HepG2 (cell line): ENCODE data around the gene ENTREP3. TPM values are rescaled to one million over a fixed set of nuclear protein-coding genes. Genes with fewer than 3 reads are reported as not detected.

Experiments used
- FOXA3 ChIP-seq: IDR thresholded peaks from 2 replicates; pipeline ENCODE4 v1.6.1; 2016; ENCODE audit warnings: missing genetic modification reagents, missing compliant biosample characterization
- HNRNPK ChIP-seq: fragments of 200-400 bp; formaldehyde crosslinking; IDR thresholded peaks from 2 replicates; pipeline ENCODE4 v1.6.1; 2018; ENCODE audit warnings: low read length, low read depth, moderate library complexity, mild to moderate bottlenecking; ENCODE audit not compliant: poor library complexity, severe bottlenecking
- KDM6A ChIP-seq: IDR thresholded peaks from 2 replicates; pipeline ENCODE4 v1.6.1; 2016; ENCODE audit warnings: low read depth
- MTF1 ChIP-seq: sonication (generic); formaldehyde crosslinking; IDR thresholded peaks from 2 replicates; pipeline ENCODE4 v1.5.0; 2020; ENCODE audit warnings: missing genetic modification reagents
- POGZ ChIP-seq: sonication (generic); formaldehyde crosslinking; IDR thresholded peaks from 2 replicates; pipeline ENCODE4 v1.4.0; 2020; ENCODE audit warnings: mild to moderate bottlenecking, missing genetic modification reagents
- POLR2G ChIP-seq: fragments of 200-400 bp; formaldehyde crosslinking; IDR thresholded peaks from 2 replicates; pipeline ENCODE4 v1.6.1; 2018; ENCODE audit warnings: mild to moderate bottlenecking, low read depth, low read length, moderate library complexity
- SRF ChIP-seq: IDR thresholded peaks from 2 replicates; pipeline ENCODE4 v1.6.1; 2011; ENCODE audit warnings: mild to moderate bottlenecking, low read depth, low read length, moderate library complexity
- TEAD2 ChIP-seq: sonication (generic); formaldehyde crosslinking; IDR thresholded peaks from 2 replicates; pipeline ENCODE4 v1.9.0; 2021; ENCODE audit warnings: missing genetic modification reagents
- TOPORS ChIP-seq: sonication (generic); formaldehyde crosslinking; IDR thresholded peaks from 2 replicates; pipeline ENCODE4 v1.8.0; 2023; ENCODE audit warnings: mild to moderate bottlenecking, missing genetic modification reagents
- ZFP41 ChIP-seq: sonication (generic); formaldehyde crosslinking; IDR thresholded peaks from 2 replicates; pipeline ENCODE4 v1.4.0; 2020; ENCODE audit warnings: mild to moderate bottlenecking, missing genetic modification reagents, borderline replicate concordance
- ZNF121 ChIP-seq: sonication (generic); formaldehyde crosslinking; IDR thresholded peaks from 2 replicates; pipeline ENCODE4 v1.5.0; 2020; ENCODE audit warnings: mild to moderate bottlenecking, missing genetic modification reagents
- ZNF136 ChIP-seq: sonication (generic); formaldehyde crosslinking; IDR thresholded peaks from 2 replicates; pipeline ENCODE4 v1.8.1; 2022; ENCODE audit warnings: low read depth, mild to moderate bottlenecking, moderate library complexity, missing genetic modification reagents
- ZNF550 ChIP-seq: sonication (generic); formaldehyde crosslinking; IDR thresholded peaks from 2 replicates; pipeline ENCODE4 v1.4.0; 2020; ENCODE audit warnings: mild to moderate bottlenecking, missing genetic modification reagents, borderline replicate concordance
- ZNF644 ChIP-seq: IDR thresholded peaks from 2 replicates; pipeline ENCODE4 v1.6.1; 2016; ENCODE audit warnings: low read depth
- ZNF713 ChIP-seq: sonication (generic); formaldehyde crosslinking; IDR thresholded peaks from 2 replicates; pipeline ENCODE4 v1.4.0; 2020; ENCODE audit warnings: mild to moderate bottlenecking, missing genetic modification reagents
- polyA plus RNA-seq, 8 experiments: library from polyadenylated mRNA; depleted of rRNA in 3 of 8; stranded (reverse) in 7 of 8; unstranded in 1 of 8; fragments of >200 nt; fragmentation: Illumina TruSeq in 4 of 8; extraction: Trizol in 4 of 8; gene quantifications; 2 replicates each; pipeline versions ENCODE4 v1.2.1 to v1.2.3, GENCODE V29; 2011 to 2016; ENCODE audit warnings: low read depth in 4 of 8, missing spikeins in 1 of 8, mixed read lengths in 1 of 8; ENCODE audit not compliant: insufficient read depth in 1 of 8
- total RNA-seq, 5 experiments: library from RNA; depleted of rRNA; stranded (reverse); fragments of >200 nt; fragmentation: Illumina TruSeq; extraction: Trizol; gene quantifications; 2 replicates each; pipeline ENCODE4 v1.2.3, GENCODE V29; 2016; ENCODE audit warnings: low read depth in 1 of 5
- TF ChIP-seq, protein P1 (sequence below): sonication (generic); formaldehyde crosslinking; IDR thresholded peaks from 2 replicates; pipeline ENCODE4 v1.4.0; 2020; ENCODE audit warnings: missing genetic modification reagents, borderline replicate concordance
- TF ChIP-seq, protein P2 (sequence below): sonication (generic); formaldehyde crosslinking; IDR thresholded peaks from 2 replicates; pipeline ENCODE4 v1.5.1; 2020; ENCODE audit warnings: mild to moderate bottlenecking, missing genetic modification reagents, moderate library complexity
- TF ChIP-seq, protein P3 (sequence below): sonication (generic); formaldehyde crosslinking; IDR thresholded peaks from 2 replicates; pipeline ENCODE4 v1.4.0; 2020; ENCODE audit warnings: mild to moderate bottlenecking, missing genetic modification reagents

ENTREP3 gene
- total and polyA plus RNA-seq, 2 of the 13 experiments (the other 11 are each of a cell fraction or from before 2014, with no cell fraction given): 4.1 to 9.9 TPM

DNA sequence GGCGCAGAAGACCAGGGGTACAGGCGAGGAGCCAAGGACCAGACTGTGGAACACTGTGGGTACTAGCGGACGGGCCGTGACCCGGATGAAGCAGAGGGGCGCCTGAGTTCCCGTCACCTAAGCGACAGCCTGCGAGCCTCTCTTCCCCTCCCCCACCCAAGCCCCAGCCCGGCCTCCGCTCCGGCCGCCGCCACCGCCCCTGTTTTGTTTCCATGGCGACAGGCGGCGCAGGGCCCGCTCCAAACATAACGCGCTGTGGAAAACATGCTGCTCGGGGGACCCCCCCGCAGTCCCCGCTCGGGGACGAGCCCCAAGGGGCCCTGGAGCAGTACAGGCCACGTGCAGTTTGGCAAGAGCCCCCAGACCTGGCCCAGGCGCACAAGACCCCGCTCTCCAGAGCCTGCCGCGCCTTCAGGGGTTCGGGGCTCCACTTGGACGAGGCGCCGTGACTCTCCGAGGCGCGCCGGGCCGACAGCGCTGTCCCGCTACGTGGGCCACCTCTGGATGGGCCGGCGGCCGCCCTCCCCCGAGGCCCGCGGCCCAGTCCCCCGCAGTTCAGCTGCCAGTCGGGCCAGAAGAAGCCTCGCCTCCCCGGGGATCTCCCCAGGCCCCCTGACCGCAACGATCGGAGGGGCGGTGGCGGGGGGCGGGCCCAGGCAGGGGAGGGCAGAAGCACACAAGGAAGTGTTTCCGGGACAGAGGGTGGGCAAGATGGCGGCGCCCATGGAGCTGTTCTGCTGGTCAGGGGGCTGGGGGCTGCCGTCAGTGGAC, 46.6 kb downstream of the ENTREP3 start, which contains the start of gene MTX1 (continued):
- TF ChIP-seq, protein P1, sequence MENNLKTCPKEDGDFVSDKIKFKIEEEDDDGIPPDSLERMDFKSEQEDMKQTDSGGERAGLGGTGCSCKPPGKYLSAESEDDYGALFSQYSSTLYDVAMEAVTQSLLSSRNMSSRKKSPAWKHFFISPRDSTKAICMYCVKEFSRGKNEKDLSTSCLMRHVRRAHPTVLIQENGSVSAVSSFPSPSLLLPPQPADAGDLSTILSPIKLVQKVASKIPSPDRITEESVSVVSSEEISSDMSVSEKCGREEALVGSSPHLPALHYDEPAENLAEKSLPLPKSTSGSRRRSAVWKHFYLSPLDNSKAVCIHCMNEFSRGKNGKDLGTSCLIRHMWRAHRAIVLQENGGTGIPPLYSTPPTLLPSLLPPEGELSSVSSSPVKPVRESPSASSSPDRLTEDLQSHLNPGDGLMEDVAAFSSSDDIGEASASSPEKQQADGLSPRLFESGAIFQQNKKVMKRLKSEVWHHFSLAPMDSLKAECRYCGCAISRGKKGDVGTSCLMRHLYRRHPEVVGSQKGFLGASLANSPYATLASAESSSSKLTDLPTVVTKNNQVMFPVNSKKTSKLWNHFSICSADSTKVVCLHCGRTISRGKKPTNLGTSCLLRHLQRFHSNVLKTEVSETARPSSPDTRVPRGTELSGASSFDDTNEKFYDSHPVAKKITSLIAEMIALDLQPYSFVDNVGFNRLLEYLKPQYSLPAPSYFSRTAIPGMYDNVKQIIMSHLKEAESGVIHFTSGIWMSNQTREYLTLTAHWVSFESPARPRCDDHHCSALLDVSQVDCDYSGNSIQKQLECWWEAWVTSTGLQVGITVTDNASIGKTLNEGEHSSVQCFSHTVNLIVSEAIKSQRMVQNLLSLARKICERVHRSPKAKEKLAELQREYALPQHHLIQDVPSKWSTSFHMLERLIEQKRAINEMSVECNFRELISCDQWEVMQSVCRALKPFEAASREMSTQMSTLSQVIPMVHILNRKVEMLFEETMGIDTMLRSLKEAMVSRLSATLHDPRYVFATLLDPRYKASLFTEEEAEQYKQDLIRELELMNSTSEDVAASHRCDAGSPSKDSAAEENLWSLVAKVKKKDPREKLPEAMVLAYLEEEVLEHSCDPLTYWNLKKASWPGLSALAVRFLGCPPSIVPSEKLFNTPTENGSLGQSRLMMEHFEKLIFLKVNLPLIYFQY: no peak
- TF ChIP-seq, protein P2, sequence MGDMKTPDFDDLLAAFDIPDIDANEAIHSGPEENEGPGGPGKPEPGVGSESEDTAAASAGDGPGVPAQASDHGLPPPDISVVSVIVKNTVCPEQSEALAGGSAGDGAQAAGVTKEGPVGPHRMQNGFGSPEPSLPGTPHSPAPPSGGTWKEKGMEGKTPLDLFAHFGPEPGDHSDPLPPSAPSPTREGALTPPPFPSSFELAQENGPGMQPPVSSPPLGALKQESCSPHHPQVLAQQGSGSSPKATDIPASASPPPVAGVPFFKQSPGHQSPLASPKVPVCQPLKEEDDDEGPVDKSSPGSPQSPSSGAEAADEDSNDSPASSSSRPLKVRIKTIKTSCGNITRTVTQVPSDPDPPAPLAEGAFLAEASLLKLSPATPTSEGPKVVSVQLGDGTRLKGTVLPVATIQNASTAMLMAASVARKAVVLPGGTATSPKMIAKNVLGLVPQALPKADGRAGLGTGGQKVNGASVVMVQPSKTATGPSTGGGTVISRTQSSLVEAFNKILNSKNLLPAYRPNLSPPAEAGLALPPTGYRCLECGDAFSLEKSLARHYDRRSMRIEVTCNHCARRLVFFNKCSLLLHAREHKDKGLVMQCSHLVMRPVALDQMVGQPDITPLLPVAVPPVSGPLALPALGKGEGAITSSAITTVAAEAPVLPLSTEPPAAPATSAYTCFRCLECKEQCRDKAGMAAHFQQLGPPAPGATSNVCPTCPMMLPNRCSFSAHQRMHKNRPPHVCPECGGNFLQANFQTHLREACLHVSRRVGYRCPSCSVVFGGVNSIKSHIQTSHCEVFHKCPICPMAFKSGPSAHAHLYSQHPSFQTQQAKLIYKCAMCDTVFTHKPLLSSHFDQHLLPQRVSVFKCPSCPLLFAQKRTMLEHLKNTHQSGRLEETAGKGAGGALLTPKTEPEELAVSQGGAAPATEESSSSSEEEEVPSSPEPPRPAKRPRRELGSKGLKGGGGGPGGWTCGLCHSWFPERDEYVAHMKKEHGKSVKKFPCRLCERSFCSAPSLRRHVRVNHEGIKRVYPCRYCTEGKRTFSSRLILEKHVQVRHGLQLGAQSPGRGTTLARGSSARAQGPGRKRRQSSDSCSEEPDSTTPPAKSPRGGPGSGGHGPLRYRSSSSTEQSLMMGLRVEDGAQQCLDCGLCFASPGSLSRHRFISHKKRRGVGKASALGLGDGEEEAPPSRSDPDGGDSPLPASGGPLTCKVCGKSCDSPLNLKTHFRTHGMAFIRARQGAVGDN (CRISPR knock-in tag): peak; percentile 80
- TF ChIP-seq FOXA3 (no peak), ZNF713 (no peak), ZNF136 (CRISPR knock-in tag) (no peak), KDM6A (CRISPR knock-in tag) (no peak), ZNF550 (CRISPR knock-in tag) (no peak), TEAD2 (CRISPR knock-in tag) (no peak), TOPORS (CRISPR knock-in tag) (no peak), ZNF644 (CRISPR knock-in tag) (no peak), ZFP41 (CRISPR knock-in tag) (no peak), SRF (0 out of 2 replicates have a peak, but pooled peaks have one; percentile 33), POLR2G (peak; percentile 72), MTF1 (CRISPR knock-in tag) (no peak), ZNF121 (no peak), HNRNPK (peak; percentile 77), POGZ (CRISPR knock-in tag) (no peak)
- TF ChIP-seq, protein P3, sequence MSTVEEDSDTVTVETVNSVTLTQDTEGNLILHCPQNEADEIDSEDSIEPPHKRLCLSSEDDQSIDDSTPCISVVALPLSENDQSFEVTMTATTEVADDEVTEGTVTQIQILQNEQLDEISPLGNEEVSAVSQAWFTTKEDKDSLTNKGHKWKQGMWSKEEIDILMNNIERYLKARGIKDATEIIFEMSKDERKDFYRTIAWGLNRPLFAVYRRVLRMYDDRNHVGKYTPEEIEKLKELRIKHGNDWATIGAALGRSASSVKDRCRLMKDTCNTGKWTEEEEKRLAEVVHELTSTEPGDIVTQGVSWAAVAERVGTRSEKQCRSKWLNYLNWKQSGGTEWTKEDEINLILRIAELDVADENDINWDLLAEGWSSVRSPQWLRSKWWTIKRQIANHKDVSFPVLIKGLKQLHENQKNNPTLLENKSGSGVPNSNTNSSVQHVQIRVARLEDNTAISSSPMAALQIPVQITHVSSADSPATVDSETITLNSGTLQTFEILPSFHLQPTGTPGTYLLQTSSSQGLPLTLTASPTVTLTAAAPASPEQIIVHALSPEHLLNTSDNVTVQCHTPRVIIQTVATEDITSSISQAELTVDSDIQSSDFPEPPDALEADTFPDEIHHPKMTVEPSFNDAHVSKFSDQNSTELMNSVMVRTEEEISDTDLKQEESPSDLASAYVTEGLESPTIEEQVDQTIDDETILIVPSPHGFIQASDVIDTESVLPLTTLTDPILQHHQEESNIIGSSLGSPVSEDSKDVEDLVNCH: no peak
